GM18519 (cell line): Measurements from ENCODE around the gene IFITM1.
"Not testable (repeated sequence)": the region's sequence is repeated elsewhere in the genome, so short reads cannot be mapped to it uniquely, and the experiment has no call there.

Source experiments
- ATAC-seq: cut with Tn5 transposase; IDR thresholded peaks from one replicate; pipeline ENCODE4 v1.9.1; 2021; ENCODE audit warnings: mild to moderate bottlenecking, moderate library complexity; ENCODE audit not compliant: unreplicated experiment, low FRiP score

The IFITM1 gene

GRCh38 chr11:360326-361280 lies 46.8 kb downstream of the IFITM1 start:
- ATAC-seq = no peak

DNA sequence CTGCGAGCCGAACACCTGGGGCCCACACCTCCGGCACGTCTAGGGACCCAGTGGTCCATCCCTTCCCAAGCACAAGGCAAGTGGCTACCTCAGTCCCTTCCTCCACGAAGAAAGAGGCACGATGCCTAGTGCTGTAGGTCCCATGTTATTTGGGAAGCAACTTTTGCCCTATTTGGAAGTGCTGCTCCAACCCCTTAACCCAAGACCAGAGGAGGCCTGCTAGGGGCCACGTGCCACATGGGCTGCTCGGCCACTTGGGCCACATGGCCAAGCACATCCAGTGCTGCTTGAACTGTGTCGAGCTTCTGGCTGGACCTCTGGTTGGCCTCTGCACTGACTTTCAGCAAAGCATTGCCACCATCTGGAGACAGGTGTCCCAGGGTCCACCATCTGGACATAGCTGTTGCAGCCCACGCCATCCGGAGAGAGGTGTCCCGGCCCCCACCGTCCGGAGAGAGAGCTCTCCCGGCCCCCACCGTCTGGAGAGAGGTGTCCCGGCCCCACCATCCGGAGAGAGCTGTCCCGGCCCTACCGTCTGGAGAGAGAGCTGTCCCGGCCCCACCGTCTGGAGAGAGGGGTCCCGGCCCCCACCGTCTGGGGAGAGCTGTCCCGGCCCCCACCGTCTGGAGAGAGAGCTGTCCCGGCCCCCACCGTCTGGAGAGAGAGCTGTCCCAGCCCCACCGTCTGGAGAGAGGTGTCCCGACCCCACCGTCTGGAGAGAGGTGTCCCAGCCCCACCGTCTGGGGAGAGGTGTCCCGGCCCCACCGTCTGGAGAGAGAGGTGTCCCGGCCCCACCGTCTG lies 49.0 kb downstream of the IFITM1 start:
- ATAC-seq = no peak

DNA sequence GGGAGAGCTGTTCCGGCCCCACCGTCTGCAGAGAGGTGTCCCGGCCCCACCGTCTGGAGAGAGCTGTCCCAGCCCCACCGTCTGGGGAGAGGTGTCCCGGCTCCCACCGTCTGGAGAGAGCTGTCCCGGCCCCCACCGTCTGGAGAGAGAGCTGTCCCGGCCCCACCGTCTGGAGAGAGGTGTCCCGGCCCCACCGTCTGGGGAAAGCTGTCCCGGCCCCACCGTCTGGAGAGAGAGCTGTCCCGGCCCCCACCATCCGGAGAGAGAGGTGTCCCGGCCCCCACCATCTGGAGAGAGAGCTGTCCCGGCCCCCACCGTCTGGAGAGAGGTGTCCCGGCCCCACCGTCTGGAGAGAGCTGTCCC lies 49.6 kb downstream of the IFITM1 start:
- ATAC-seq = not testable (repeated sequence)

GRCh38 chr11:363948-364761 lies 50.3 kb downstream of the IFITM1 start:
- no peak for ATAC-seq
